HL-60 (cell line): ENCODE measurements around the gene PIEZO1.
A peak's percentile ranks its signal among the peaks of the same experiment; 100 is the strongest.

ENCODE experiments used
- DNase-seq, 2 experiments: peaks; one replicate each; pipeline ENCODE4 v3.0.0-alpha.2; 2010 to 2020; ENCODE audit warnings: low read depth in 1 of 2, low spot score in 1 of 2
- H3K27ac ChIP-seq: fragments of 250-450 bp; sonication (Bioruptor Pico); replicated peaks from 2 replicates; pipeline ENCODE4 v1.5.1; 2020; ENCODE audit warnings: mild to moderate bottlenecking, moderate library complexity
- H3K27me3 ChIP-seq: fragments of 250-450 bp; sonication (Bioruptor Pico); 2 replicates; pipeline ENCODE4 v1.5.1; 2021; ENCODE audit warnings: mild to moderate bottlenecking, moderate library complexity; ENCODE audit not compliant: insufficient read depth, poor library complexity, severe bottlenecking
- H3K4me3 ChIP-seq: replicated peaks from 2 replicates; pipeline ENCODE4 v1.5.1; 2011; ENCODE audit warnings: mild to moderate bottlenecking, control low read depth, low read length; ENCODE audit not compliant: insufficient read depth
- GABPA ChIP-seq: IDR thresholded peaks from 2 replicates; pipeline ENCODE4 v1.6.1; 2012; ENCODE audit warnings: low read depth
- POLR2AphosphoS5 ChIP-seq: IDR thresholded peaks from 2 replicates; pipeline ENCODE4 v1.6.1; 2012; ENCODE audit warnings: low read depth
- SPI1 ChIP-seq: IDR thresholded peaks from 2 replicates; pipeline ENCODE4 v1.6.1; 2012; ENCODE audit warnings: low read depth, mild to moderate bottlenecking, borderline replicate concordance
- TF ChIP-seq, protein P1 (sequence below): IDR thresholded peaks from one replicate; pipeline ENCODE4 v1.5.1; 2011; ENCODE audit warnings: low read length, control low read depth, inconsistent platforms; ENCODE audit not compliant: insufficient read depth
- TF ChIP-seq, protein P2 (sequence below): IDR thresholded peaks from 2 replicates; pipeline ENCODE4 v1.6.1; 2012; ENCODE audit warnings: low read depth; ENCODE audit not compliant: insufficient replicate concordance

PIEZO1 gene

DNA sequence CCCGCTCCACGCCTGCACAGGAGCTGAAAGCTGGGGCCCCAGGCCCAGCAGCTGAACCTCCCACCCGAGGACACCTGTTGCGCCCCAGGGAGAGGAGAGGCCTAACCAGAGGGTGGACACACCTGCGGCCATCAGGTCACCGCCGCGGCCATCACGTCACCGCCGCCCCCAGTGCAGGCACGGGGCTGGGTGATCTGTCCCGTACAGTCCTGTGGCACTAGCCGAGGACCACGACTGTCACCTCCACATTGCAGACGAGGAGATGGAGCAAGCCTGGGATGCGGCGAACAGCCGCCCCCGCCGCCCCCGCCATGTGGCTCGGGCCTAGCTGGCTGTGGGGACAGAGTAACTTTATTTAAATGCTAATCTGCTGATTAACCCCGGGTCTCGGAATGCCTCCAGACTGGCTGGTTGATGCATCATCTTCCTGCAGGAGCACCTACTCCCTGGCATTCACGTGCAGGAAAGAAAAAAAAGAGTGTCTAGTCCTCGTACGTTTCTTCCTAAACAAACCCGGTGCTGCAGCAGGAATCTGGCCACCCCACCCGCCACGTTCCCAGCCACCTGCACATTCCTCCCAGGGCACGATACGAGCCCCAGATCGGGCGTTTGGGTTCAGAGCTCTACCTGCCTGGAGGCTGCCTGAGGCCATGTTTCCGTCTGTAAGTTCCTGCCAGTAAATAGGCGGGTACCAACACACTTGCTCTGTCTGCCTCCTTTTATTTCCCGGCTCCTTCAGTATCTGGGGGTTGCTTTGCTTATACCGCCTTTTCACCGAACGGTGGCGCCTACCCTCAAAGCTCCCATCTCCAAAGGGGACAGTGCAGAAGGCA is 29.9 kb downstream of the PIEZO1 start:
- Histone ChIP-seq H3K4me3 (no peak overlapping the region), H3K27ac (no peak overlapping the region), H3K27me3 (no peaks in the 10 kb centered on the region)
- TF ChIP-seq, protein P1, sequence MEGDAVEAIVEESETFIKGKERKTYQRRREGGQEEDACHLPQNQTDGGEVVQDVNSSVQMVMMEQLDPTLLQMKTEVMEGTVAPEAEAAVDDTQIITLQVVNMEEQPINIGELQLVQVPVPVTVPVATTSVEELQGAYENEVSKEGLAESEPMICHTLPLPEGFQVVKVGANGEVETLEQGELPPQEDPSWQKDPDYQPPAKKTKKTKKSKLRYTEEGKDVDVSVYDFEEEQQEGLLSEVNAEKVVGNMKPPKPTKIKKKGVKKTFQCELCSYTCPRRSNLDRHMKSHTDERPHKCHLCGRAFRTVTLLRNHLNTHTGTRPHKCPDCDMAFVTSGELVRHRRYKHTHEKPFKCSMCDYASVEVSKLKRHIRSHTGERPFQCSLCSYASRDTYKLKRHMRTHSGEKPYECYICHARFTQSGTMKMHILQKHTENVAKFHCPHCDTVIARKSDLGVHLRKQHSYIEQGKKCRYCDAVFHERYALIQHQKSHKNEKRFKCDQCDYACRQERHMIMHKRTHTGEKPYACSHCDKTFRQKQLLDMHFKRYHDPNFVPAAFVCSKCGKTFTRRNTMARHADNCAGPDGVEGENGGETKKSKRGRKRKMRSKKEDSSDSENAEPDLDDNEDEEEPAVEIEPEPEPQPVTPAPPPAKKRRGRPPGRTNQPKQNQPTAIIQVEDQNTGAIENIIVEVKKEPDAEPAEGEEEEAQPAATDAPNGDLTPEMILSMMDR, result no peak
- TF ChIP-seq GABPA, result no peak
- no peak for TF ChIP-seq SPI1
- TF ChIP-seq, protein P2, sequence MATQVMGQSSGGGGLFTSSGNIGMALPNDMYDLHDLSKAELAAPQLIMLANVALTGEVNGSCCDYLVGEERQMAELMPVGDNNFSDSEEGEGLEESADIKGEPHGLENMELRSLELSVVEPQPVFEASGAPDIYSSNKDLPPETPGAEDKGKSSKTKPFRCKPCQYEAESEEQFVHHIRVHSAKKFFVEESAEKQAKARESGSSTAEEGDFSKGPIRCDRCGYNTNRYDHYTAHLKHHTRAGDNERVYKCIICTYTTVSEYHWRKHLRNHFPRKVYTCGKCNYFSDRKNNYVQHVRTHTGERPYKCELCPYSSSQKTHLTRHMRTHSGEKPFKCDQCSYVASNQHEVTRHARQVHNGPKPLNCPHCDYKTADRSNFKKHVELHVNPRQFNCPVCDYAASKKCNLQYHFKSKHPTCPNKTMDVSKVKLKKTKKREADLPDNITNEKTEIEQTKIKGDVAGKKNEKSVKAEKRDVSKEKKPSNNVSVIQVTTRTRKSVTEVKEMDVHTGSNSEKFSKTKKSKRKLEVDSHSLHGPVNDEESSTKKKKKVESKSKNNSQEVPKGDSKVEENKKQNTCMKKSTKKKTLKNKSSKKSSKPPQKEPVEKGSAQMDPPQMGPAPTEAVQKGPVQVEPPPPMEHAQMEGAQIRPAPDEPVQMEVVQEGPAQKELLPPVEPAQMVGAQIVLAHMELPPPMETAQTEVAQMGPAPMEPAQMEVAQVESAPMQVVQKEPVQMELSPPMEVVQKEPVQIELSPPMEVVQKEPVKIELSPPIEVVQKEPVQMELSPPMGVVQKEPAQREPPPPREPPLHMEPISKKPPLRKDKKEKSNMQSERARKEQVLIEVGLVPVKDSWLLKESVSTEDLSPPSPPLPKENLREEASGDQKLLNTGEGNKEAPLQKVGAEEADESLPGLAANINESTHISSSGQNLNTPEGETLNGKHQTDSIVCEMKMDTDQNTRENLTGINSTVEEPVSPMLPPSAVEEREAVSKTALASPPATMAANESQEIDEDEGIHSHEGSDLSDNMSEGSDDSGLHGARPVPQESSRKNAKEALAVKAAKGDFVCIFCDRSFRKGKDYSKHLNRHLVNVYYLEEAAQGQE, result no peak
- no peak for TF ChIP-seq POLR2AphosphoS5
- DNase-seq, result peak in 1 of 2 experiments; percentile 21

DNA sequence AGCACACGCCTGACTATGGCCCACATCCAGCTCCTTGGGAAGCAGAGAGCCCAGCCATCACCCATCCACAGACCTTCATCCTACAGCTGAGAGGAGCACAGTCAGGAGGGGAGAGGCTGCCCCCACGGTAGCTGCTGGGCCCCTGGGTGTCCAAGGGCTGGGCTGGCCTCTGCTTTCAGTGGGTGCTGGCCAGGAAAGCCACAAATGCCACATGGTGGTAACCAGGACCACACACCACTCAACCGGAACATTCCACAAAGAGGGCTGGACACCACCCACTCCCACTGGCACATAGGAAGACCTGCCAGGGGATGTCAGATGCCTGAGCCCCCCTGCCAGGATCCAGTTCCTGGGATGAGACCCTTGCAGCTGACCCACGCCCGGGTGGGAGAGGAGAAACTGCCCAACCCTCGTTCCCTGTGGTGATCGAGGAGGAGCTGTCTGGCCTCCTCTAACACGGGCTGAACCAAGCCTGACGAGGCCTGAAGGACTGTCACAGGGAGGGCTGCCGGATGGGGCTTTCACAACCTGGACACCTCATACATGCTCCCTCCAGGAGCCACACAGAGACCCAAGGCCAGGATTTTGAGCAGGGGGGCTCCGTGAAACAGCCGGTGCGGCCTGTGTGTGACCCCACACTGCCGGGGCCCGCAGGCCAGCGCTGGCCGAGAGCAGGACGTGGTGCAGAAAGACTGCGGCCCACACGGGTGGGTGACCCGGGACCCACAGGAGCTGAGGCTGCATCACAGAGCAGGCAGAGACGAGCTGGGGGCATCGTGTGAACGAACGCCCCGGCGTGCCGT is 30.7 kb downstream of the PIEZO1 start:
- TF ChIP-seq, protein P1, result no peak
- TF ChIP-seq POLR2AphosphoS5, result no peak
- TF ChIP-seq, protein P2, result no peak
- no peak for TF ChIP-seq SPI1
- no peak for TF ChIP-seq GABPA
- DNase-seq, result no peak
- H3K4me3 ChIP-seq, result no peak overlapping the region
- H3K27me3 ChIP-seq, result no peaks in the 10 kb centered on the region
- no peak overlapping the region for H3K27ac ChIP-seq

DNA sequence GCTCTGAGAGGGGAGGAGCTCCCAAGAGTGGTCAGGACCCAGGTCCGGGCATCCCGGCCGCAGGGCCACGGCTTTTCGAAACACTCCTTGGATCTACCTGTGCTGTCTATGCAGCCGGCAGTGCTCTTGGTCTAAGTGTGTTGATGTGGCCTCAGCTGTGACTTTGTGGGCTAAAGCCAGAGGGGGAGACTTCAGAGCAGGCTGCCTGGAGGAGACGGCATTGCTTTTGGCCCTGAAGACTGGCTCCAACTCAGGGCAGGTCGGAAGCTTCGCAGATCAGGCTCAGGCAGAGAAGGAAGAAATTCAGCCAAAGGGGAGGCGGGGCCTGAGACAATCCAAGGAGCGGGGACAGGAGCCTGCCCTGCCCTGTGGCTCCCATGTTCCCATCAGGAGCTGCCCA is 31.4 kb downstream of the PIEZO1 start:
- Histone ChIP-seq H3K27me3 (no peaks in the 10 kb centered on the region), H3K27ac (no peak overlapping the region), H3K4me3 (no peak overlapping the region)
- TF ChIP-seq SPI1 (no peak), GABPA (no peak), POLR2AphosphoS5 (no peak)
- TF ChIP-seq, protein P1, result no peak
- TF ChIP-seq, protein P2, result no peak
- no peak for DNase-seq
